ENCODE measurements around the gene GCSH. TPM values are rescaled to one million over a fixed set of nuclear protein-coding genes. Genes with fewer than 3 reads are reported as not detected.
A peak's percentile ranks its signal among the peaks of the same experiment; 100 is the strongest.

Gene GCSH
- total RNA-seq, 1 experiment from 2014 or later, result 117 TPM

GRCh38 chr16:81095953-81096714 lies at the start of gene GCSH (continued):
- TF ChIP-seq REST (IDR thresholded peaks at IDR 0.05; ENCODE audit: low read depth), result no peak
- peak; percentile 41; the same call in 1 of the 2 replicates for TF ChIP-seq POLR2AphosphoS5 (IDR thresholded peaks at IDR 0.05; ENCODE audit: low read depth, low read length)
- no peak for TF ChIP-seq CBX3 (IDR thresholded peaks at IDR 0.05; ENCODE audit: low read depth)

GRCh38 chr16:81143921-81144471 lies 47.8 kb upstream of the GCSH start:
- Histone ChIP-seq H3K9me2 (ENCODE audit: insufficient read depth) (no peaks in the 10 kb centered on the region), H2AFZ (ENCODE audit: low read depth, low read length, poor library complexity, severe bottlenecking) (peak overlapping the region; percentile 62), H3K79me2 (ENCODE audit: insufficient read depth, low read length) (no peaks in the 10 kb centered on the region), H3K9me3 (ENCODE audit: control insufficient read depth in 1 of 2, insufficient read depth in 1 of 2, low read depth in 1 of 2, low read length in 2 of 2) (no peaks in the 10 kb centered on the region), H3K27ac (ENCODE audit: low read depth, low read length) (peak overlapping the region; percentile 65), H3K4me3 (replicated peaks in 1 of 2; ENCODE audit: low read depth in 1 of 2, low read length in 2 of 2) (peak overlapping the region; percentile 26 to 47), H3K27me3 (ENCODE audit: insufficient read depth, low read length) (no peaks in the 10 kb centered on the region), H4K20me1 (ENCODE audit: insufficient read depth) (no peaks in the 10 kb centered on the region), H3K9ac (ENCODE audit: low read length) (peak overlapping the region; percentile 37), H3K4me1 (ENCODE audit: control insufficient read depth in 1 of 2, insufficient read depth in 2 of 2, low read length in 2 of 2) (peaks cover 42 to 56% of the 10 kb centered on the region in 2 experiments), H3K36me3 (ENCODE audit: control insufficient read depth in 1 of 2, insufficient read depth in 2 of 2, low read length in 2 of 2) (no peaks in the 10 kb centered on the region), H3K4me2 (ENCODE audit: low read length) (peak overlapping the region; percentile 78)
- POLR2A ChIA-PET, result interaction anchor here (1.2 to 2.9 kb wide), 2 partner anchors 37 to 54 kb away, joined by 3 to 8 read pairs; no protein-coding TSS in a partner anchor
- CTCF ChIA-PET, result interaction anchor here (1.3 kb wide), 1 partner anchor 61 kb away, joined by 3 read pairs; no protein-coding TSS in a partner anchor
- peak; percentile 84 for DNase-seq (ENCODE audit: low read depth, low spot score)
- intact Hi-C loops (cut with micrococcal nuclease), result loop anchor here (1.0 to 5.0 kb wide), 5 partner anchors 37 to 168 kb away; partner anchors contain the start of genes ATMIN, CENPN, CMC2 and GAN
- RAD21 ChIA-PET (ENCODE audit: low non-redundant PET in 1 of 2, low total read pairs in 2 of 2, uncharacterized antibody in 2 of 2, unreplicated experiment in 2 of 2), result interaction anchor here in 1 of 2 experiments (0.9 kb wide), 1 partner anchor 108 kb away, joined by 3 read pairs; the partner anchor contains the start of gene ATMIN
- no TSS peak for BruUV-seq (replicated peaks)
- peak; percentile 84 for ATAC-seq
- TF ChIP-seq ZBTB33 (IDR thresholded peaks at IDR 0.05; ENCODE audit: extremely low read depth, insufficient replicate concordance, low read length) (no peak), RAD21 (IDR thresholded peaks at IDR 0.05; ENCODE audit: low read depth) (no peak; the same call in 1 of the 2 replicates), ATF3 (IDR thresholded peaks at IDR 0.05) (no peak; the same call in 1 of the 2 replicates), REST (IDR thresholded peaks at IDR 0.05; ENCODE audit: low read depth) (no peak), CEBPB (IDR thresholded peaks at IDR 0.05; ENCODE audit: low read depth) (peak; percentile 85), MAX (IDR thresholded peaks at IDR 0.05) (peak; percentile 17; the same call in 1 of the 2 replicates), TCF7L2 (IDR thresholded peaks at IDR 0.05; ENCODE audit: borderline replicate concordance, extremely low read depth, insufficient read depth, insufficient read length) (no peak), ELF1 (IDR thresholded peaks at IDR 0.05; ENCODE audit: borderline replicate concordance, low read depth) (no peak), POLR2A (IDR thresholded peaks at IDR 0.05; ENCODE audit: borderline replicate concordance, extremely low read depth, insufficient read depth, insufficient read length) (no peak), SIN3A (IDR thresholded peaks at IDR 0.05; ENCODE audit: low read depth) (peak; percentile 61)

Data from HCT116 (cell line).